GM18951 (cell line): ENCODE data around the gene GLDN.

Experiments
- POLR2A ChIP-seq: IDR thresholded peaks from 4 replicates; pipeline ENCODE4 v1.6.1; 2011; ENCODE audit warnings: mild to moderate bottlenecking; ENCODE audit not compliant: insufficient read length, insufficient read depth; ENCODE audit errors: extremely low read depth
- in situ Hi-C: fragments of 300-500 bp; cut with MboI; formaldehyde crosslinking; loops from one replicate; pipeline ENCODE4 v1.12.0; 2022; ENCODE audit warnings: low sequenced_read_pairs, mixed read lengths, inconsistent platforms; ENCODE audit not compliant: unreplicated experiment

GLDN gene

GRCh38 chr15:51332206-51333147 is 9.0 kb upstream of the GLDN start:
- in situ Hi-C loops = no loop called here
- no peak for TF ChIP-seq POLR2A

- no peak for TF ChIP-seq POLR2A
- in situ Hi-C loops = no loop called here
Measured at GRCh38 chr15:51333571-51333970, 7.9 kb upstream of the GLDN start.

GRCh38 chr15:51334011-51334451 is 7.4 kb upstream of the GLDN start:
- TF ChIP-seq POLR2A = no peak
- in situ Hi-C loops = no loop called here

DNA sequence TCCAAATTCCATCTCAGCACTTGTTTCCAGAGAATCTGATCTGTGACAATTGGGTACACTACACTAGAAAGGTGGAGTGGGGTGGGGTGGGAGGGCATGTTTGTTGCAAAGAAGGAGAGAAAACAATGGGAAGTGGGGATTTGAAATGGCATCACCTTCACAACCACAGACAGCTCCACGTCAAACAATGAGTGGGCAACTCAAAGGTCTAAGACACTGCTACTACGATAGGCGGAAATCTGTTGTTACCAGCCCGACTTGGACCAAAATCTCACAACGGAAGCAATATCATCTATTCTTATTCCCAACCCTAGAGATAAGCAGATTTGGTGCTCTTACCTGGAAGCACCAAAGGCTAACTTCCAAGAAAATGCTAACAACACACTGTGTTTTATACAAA is 6.4 kb upstream of the GLDN start:
- in situ Hi-C loops = no loop called here

GRCh38 chr15:51335538-51336410 is 5.7 kb upstream of the GLDN start:
- TF ChIP-seq POLR2A = no peak

More for the DNA sequence above, 6.4 kb upstream of the GLDN start:
- TF ChIP-seq POLR2A = no peak

GRCh38 chr15:51338496-51338895 is 3.0 kb upstream of the GLDN start, which contains the start of gene CYP19A1:
CYP19A1 (minus strand) TSS chr15:51338596; CDS start chr15:51242912, 95,684 bp downstream.
- TF ChIP-seq POLR2A = no peak
- in situ Hi-C loops = no loop called here

More at GRCh38 chr15:51335538-51336410, 5.7 kb upstream of the GLDN start:
- in situ Hi-C loops = no loop called here

GRCh38 chr15:51342227-51342999 is 958 bp downstream of the GLDN start:
- in situ Hi-C loops = no loop called here
- TF ChIP-seq POLR2A = no peak

DNA sequence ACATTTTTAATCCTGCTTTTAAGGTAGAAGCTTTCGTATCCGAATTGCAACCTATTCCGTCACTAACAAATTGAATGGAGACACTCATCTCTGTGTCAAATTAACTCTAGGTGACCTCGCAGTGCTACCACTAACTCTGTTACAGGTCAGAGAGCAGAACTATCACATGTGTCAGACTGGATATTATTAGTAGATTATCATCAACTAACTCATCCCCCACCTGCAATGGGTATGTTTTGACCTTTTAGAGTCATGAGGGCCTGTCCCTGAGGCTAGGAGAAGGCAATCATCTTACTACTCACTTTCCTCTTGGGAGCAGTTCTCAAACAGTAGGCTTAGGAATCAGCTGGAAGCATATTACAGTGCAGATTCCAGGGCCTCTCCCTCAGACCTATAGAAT is 2.0 kb downstream of the GLDN start:
- in situ Hi-C loops = no loop called here
- TF ChIP-seq POLR2A = no peak

DNA sequence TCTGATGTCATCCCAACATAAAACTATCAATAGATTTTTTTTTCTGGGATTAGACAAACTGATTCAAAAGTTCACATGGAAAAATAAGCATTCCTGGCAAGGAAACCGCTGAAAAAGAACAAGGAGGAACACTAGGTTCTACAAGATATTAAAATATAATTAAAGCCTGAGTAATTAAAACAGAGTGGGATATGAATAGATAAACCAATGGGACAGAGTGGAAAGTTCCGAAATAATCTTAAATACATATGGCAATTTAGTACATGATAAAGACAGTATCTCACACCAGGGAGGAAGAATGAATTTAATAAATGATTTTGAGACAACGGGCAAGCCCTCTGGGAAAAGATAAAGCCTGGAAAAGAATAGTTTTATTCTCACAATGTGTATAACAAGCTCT is 4.7 kb downstream of the GLDN start:
- no peak for TF ChIP-seq POLR2A
- in situ Hi-C loops = no loop called here

DNA sequence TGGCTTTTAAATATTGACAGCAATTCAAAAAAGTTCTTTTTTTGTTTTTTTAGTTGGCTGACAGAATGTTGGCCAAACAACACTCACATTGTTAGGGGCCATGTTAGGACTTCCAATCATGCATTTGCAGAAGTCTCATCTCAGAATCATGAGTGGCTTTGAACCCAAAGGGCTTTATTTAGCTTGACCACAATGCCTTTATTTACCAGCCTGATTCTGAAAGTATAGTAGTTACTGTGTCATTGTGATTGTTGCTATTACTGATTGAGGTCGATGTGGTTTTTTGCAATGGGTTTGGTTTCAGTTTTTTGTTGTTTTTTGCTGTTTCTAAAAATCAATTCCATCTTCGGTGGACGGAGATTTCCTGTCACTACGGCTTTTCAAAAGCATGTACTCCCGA is 7.2 kb downstream of the GLDN start:
- TF ChIP-seq POLR2A = no peak
- in situ Hi-C loops = no loop called here

GRCh38 chr15:51349156-51349844 is 7.8 kb downstream of the GLDN start:
- in situ Hi-C loops = no loop called here
- TF ChIP-seq POLR2A = no peak

- in situ Hi-C loops = no loop called here
- no peak for TF ChIP-seq POLR2A
Measured at GRCh38 chr15:51350723-51351122, 9.3 kb downstream of the GLDN start.

DNA sequence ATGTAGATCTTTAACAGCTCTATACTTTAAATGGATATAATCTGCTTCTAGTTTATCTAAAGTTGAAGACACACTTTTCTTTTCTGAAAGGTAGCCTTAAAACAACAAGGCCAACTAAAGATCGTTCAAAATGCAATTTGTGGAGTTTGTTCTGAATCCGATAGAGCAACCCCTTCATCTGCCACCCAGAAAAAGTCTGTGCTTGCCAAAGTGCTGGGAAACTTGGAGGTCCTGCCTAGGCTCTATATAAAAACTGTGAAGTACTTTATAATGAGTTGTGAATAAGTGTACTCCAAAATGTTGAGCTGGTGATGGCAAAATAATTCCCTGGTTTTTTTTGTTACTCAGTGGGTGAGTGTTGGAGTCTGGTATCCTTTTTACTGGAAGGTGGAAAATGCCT is 12.5 kb downstream of the GLDN start:
- no peak for TF ChIP-seq POLR2A
- in situ Hi-C loops = no loop called here
